CD4-positive, alpha-beta T cell treated with Interleukin-1 beta for 1 hour (primary cell): ENCODE data around the gene LIN7A.

Experiments
- DNase-seq, 2 donors: peaks; one replicate each; pipeline ENCODE4 v3.0.0-alpha.2; 2020 to 2022

The LIN7A gene

DNA sequence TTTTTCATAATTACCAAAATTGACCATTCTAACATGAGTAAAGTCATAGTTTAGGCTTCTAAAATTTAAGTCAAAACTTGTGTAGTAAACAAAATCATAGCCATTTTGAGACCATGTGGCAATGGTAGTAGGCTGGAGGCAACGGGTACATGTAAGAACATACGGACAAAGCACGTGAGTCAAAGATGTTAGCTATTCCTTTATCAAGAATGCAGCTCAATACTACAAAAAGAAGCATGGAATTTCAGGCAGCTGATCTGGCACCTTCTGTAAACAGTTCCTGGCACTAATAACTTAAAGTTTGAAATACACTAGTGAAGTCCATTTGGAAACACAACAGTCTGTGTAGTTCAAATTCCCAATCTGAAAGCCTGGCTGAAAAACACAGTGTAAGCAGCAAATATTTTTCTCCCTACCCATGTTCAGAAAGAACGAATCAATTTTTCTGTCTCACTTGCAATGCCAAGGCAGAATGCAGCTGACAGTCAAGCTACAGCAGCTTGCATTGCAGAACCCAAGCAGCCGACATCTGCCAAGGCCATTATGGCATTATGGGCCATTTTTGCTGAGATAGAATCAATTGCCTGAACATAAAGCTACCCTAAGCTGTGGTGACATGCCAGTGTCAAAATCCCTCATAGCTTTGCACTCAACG is 191.8 kb downstream of the LIN7A start:
- DNase-seq = no peak
